ELR (cell line): ENCODE measurements around the gene AHCYL2.
"Not testable (repeated sequence)": the region's sequence is repeated elsewhere in the genome, so short reads cannot be mapped to it uniquely, and the experiment has no call there.

Source experiments
- DNase-seq: peaks from one replicate; pipeline ENCODE4 v3.0.0-alpha.2; 2015; ENCODE audit warnings: low read depth

AHCYL2 gene

DNA sequence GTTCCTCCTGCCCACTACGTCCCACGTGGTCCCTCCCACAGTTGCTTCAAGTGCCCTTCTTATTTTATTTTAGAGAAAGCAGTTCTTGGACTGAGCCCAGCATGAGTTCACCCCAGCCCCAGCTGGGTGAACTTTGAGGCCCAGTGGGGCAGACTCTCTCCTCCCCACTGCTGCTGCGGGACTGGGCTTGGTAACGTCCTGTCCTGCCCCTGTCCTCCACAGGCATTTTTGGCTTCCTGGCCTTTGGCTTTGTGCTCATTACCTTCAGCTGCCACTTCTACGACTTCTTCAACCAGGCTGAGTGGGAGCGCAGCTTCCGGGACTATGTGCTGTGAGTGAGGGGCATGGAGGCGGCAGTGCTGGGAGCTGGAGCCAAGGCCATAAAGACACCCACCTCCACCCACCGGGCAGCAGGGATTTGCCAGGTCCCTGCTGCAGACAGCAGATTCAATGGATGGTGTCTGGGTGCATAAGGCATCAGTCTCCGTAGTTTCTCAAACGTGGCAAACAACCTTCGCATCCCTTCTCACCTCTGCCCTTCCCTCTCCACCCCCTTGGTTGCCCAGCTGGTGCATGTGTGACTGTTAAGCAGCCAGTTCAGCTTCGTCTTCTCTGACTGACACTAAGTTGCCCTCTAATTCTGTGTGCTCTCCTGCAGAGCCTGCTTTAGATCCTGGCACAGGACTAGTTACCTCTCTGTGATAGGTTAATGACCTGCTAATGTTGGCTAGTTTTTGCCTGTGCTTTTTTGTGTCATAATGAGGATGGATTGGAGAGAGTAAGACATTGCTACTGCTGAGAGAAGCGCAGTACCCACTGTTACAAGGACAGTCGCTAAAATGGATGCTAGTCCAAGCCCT lies 15.5 kb upstream of the AHCYL2 start:
- no peak for DNase-seq

DNA sequence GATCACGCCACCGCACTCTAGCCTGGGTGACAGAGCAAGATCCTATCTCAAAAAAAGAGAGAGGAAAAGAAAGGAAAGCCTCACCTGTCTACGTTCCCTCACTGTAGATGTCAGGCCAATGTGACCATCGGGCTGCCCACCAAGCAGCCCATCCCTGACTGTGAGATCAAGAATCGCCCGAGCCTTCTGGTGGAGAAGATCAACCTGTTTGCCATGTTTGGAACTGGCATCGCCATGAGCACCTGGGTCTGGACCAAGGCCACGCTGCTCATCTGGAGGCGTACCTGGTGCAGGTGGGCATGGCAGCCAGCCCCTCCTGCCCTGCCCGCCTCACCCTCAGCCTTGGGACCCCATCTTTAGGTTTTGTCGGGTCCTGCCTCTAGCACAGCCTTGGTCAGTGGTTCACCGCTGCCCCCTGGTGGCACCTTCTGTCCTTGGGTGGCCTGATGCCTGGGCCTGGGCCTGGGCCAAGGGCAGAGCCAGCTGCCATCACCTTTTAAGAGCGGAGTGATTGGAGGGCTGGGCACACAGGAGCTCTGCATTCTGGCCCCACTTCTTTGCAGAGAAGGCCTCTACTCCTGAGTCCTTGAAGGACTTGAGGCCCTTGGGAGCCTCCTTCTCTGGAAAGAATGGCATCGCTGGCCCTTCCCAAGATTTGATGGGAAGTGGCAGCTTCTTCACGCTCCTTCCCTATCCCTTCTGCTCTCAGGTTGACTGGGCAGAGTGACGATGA lies 14.4 kb upstream of the AHCYL2 start:
- DNase-seq: peak; percentile 61

DNA sequence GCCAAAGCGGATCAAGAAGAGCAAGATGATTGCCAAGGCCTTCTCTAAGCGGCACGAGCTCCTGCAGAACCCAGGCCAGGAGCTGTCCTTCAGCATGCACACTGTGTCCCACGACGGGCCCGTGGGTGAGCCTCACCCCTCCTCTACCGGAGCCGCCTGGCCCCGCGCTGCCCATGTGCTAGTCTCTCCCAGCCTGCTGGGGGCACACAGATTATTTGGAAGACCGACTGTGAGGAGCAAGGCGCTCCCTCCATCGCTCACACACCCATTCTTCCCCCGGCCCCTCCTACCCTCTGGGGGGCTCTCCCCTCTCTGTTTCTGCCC lies 13.9 kb upstream of the AHCYL2 start:
- no peak for DNase-seq

DNA sequence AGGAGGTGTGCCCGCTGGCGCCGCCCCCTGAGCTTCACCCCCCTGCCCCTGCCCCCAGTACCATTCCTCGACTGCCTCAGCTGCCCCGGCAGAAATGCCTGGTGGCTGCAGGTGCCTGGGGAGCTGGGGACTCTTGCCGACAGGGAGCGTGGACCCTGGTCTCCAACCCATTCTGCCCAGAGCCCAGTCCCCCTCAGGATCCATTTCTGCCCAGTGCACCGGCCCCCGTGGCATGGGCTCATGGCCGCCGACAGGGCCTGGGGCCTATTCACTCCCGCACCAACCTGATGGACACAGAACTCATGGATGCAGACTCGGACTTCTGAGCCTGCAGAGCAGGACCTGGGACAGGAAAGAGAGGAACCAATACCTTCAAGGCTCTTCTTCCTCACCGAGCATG lies 12.7 kb upstream of the AHCYL2 start:
- DNase-seq: no peak

DNA sequence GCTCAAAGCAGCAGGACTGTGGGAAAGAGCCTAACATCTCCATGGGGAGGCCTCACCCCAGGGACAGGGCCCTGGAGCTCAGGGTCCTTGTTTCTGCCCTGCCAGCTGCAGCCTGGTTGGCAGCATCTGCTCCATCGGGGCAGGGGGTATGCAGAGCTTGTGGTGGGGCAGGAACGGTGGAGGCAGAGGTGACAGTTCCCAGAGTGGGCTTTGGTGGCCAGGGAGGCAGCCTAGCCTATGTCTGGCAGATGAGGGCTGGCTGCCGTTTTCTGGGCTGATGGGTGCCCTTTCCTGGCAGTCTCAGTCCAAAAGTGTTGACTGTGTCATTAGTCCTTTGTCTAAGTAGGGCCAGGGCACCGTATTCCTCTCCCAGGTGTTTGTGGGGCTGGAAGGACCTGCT lies 12.2 kb upstream of the AHCYL2 start:
- no peak for DNase-seq

DNA sequence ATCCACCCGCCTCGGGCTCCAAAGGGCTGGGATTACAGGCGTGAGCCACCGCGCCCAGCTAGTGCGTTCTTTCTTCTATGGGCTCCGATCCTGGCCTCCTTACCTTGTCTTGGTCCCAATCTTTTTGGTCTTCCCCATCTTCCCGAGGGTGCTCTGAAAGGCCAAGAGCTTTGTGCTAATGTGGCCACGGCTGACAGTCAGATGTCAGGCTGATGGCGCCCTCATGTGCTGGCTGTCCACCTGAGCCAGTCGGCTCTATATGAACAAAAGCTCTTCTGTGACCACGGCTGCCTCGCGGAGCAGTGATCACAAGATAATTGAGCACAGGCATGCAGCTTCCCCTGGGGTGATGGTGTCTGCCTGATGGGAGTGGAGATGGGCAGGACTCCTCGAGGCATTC lies 11.0 kb upstream of the AHCYL2 start:
- peak; percentile 20 for DNase-seq

DNA sequence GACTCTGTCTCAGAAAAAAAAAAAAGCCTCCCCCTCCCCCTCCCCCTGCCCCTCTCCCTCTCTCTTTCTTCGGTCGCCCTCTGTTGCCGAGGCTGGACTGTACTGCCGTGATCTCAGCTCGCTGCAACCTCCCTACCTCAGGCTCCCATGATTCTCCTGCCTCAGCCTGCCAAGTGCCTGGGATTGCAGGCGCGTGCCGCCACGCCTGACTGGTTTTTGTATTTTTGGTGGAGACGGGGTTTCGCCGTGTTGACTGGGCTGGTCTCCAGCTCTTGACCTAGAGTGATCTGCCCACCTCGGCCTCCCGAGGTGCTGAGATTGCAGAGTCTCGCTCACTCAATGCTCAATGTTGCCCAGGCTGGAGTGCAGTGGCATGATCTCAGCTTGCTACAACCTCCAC lies 9.1 kb upstream of the AHCYL2 start:
- DNase-seq: not testable (repeated sequence)

DNA sequence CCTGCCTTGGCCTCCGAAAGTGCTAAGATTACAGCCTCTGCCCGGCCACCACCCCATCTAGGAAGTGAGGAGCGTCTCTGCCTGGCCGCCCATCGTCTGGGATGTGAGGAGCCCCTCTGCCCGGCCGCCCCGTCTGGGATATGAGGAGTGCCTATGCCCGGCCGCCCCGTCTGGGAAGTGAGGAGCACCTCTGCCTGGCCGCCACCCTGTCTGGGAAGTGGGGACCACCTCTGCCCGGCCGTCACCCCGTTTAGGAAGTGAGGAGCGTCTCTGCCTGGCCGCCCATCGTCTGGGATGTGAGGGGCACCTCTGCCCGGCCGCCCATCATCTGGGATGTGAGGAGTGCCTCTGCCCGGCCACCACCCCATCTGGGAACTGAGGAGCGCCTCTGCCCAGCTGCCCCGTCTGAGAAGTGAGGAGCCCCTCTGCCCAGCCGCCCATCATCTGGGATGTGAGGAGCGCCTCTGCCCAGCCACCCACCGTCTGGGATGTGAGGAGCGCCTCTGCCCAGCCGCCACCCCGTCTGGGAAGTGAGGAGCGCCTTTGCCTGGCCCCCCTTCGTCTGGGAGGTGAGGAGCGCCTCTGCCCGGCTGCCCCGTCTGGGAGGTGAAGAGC lies 8.6 kb upstream of the AHCYL2 start:
- DNase-seq: not testable (repeated sequence)

DNA sequence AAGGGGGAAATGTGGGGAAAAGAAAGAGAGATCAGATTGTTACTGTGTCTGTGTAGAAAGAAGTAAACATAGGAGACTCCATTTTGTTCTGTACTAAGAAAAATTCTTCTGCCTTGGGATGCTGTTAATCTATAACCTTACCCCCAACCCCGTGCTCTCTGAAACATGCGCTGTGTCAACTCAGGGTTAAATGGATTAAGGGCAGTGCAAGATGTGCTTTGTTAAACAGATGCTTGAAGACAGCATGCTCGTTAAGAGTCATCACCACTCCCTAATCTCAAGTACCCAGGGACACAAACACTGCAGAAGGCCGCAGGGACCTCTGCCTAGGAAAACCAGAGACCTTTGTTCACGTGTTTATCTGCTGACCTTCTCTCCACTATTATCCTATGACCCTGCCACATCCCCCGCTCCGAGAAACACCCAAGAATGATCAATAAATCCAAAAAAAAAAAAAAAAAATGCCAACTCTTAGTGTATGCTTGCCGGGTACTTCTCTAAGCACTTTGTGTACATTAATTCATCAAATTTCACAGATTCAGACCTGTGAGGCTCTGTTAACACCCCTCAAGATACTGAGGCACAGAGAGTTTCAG lies 7.9 kb upstream of the AHCYL2 start:
- DNase-seq: not testable (repeated sequence)

DNA sequence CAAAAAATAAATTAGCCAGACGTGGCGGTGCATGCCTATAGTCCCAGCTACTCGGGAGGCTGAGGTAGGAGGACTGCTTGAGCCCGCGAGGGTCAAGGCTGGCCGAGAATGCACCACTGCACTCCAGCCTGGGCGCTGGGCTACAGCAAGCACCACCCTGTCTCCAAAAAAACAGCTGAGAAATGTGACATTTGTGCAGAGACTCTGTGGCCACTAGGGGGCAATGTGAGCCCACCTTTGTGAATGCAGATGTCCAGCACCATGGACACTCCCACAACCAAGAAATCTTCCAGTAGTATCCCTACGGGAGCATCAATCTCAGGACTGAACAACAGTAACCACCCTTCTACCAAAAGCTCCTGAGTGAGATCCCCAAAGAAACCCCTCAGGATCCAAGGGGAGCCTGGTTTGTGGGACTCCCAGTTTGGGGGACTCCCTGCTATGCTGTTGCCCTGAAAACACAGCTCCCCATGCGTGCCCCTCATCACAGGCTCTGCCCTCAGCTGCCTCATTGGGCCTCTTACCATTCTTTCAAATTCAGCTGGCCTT lies 6.2 kb upstream of the AHCYL2 start:
- DNase-seq: peak; percentile 83

DNA sequence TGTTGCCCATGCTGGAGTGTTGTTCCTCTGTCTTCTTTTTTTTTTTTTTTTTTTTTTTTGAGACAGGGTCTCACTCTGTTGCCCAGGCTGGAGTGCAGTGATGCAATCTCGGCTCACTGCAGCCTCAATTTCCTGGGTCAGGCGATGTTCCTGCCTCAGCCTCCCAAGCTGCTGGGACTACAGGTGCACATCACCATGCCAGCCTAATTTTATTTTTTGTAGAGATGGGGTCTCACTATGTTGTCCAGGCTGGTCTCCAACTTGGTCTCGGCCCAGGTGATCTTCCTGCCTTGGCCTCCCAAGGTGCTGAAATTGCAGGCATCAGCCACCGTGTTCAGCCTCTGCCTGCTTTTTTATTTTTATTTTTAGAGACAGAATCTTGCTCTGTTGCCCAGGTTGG lies 5.7 kb upstream of the AHCYL2 start:
- not testable (repeated sequence) for DNase-seq

DNA sequence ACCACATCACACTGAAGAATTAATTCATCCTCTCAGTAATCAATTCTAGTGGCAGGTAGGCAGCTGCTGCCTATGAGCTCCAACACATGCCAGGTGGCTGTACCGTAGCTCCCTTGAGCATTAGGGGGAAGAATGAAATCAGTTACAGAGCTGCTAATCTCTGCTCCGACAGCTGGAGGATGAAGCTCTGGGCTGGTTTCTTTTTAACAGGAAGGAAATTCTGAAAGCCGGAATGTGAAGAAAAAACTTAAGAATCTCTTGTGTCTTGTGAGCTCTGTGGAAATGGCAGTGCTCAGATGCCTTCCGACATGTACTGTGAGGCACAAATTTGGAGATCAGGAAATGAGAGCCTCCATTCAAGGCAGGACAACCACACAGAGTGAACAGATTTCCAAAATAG lies 2.8 kb upstream of the AHCYL2 start:
- DNase-seq: no peak

DNA sequence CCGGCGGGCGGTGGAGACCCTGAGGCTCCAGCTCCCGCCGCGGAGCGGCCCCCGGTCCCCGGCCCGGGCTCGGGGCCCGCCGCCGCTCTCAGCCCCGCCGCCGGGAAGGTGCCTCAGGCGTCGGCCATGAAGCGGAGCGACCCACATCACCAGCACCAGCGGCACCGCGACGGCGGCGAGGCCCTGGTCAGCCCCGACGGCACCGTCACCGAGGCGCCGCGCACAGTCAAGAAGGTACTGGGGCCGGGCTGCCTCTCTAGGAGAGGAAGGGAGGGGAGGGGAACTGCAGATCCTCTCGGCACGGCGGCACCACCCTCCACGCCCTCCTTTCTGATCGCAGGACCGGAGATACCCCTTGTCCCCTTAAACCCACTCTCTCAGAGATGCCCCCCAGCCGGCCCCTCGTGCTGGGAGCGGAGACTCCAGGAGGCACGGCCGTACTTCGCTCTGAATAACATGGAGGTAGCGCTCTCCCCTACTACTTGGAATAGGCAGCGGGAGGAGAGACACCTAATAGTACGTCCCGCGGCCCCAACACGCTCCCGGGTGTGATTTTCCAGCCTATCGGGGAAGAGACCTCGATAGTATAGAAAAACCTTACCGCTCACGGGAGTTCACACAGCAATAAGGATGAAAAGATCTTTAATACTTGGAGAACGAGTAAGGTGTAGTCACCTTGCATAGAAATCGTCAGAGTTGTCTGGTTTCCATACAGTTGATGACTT lies 538 bp downstream of the AHCYL2 start:
- peak; percentile 60 for DNase-seq

DNA sequence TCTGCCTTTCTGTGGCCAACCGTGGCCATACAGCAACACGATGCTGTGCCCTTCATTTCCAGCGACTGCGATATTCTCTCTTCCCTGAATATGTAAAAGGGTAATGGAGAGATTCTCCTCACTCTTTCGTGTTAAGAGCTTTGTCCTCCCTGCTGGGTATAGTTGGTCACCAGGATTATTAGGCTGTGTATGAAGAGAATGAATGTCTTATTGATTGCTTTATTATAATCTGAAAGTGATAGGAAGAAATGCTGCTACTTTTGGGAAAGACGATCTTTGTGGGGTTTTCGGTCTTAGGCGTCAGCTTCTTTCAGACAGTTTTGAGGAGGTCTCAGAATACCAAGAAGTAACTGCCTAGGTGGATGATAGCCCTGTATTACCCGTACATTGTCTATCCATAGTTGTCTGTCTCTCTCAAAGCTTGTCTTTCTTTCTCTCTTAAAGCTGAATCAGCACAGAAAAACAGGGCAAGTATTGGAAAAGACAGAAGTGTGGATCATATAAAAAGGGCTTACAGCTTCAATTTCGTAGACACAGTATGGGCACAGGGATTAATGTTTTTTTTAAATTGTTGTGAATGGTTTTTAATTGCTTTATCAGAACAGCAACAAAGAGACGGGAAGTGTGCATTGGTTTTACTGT lies 1.2 kb downstream of the AHCYL2 start:
- no peak for DNase-seq

DNA sequence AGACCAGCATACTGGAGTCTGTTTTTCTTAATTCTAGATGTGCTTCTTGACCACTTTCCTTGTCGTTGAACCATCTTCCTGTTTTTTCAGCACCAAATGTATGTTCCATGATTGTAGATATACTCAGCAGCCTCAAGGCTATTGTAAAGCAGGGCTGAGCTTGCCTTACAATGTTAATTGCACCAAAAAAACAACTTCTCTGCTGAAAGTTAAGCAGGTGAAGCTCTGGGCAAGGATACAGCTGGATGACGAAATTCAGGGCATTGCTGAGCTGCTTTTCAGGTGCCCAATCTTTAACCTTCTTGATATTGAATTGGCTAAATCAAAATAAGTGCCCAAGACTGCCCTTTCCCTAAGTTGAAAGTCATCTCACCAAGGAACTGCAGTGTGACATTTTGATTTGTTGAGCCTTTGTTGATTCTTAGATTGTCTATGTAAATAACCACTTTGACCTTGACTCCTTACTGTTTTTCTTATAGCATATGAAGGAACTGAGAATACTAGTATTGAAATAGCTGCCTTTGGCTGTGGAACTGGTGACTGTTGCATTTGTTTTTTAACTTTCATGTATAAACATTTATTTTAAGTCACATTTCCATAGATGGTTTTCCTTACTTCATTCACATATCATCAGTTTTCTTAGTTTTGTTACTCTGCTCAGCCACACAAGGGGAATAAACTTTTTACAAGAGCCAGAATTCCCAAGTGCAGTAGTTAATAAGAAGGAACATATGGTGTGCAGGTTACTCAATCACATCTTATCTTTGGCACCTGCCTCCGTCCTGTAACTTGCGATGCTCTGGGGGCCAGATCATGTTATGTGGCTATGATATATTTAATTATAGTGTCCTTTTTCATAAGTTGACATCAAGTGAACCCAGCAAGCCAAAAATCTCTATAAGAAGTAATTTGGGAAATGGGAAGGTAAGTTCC lies 3.1 kb downstream of the AHCYL2 start:
- no peak for DNase-seq

DNA sequence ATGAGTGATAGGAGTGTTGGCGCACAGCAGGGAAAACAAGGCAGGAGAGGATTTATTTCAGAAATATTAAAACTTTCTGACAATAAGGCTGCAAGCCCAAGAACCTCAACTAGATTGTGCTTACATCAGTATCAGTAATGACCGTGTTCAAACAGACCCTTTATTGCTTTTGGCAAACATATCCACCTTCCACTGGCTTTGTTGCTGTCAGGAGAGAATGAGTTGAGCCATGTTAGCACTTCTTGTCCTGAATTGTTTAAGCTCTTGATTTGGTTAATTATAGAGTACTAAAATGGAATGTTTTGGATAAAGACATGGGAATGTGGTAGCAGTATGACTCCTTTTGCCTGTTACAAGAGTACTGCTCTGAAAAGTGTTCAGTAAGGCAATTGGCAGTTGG lies 3.8 kb downstream of the AHCYL2 start:
- DNase-seq: no peak

DNA sequence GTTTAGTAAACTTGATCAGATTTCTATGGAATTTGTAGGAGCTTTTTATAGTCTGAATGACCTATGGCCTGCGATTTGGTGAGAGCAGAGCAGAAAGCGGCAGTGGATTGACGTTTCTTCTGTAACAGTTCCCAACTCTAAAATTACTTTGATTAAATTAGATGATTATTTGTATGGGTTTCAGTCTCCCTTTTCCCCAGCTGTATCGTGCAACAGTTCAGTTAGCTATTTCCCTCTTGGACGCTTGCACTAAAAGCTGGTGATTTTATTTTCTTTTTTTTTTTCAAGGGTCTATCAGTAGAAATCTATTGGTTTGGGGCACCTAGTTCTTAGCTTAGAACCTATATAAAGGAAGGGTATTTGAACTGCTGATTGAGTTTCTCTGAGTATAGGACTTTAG lies 6.8 kb downstream of the AHCYL2 start:
- no peak for DNase-seq

DNA sequence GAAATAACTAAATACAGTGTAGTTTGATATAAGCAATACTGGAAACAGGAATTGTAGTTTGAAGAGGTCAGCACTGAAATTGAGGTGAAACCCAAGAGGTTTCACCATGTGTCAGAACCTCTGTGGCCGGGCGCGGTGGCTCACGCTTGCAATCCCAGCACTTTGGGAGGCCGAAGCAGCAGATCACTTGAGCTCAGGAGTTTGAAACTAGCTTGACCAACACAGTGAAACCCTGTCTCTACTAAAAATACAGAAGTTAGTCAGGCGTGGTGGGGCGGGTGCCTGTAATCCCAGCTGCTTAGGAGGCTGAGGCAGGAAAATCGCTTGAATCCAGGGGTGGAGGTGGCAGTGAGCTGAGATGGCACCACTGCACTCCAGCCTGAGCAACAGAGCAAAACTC lies 13.7 kb downstream of the AHCYL2 start:
- no peak for DNase-seq

DNA sequence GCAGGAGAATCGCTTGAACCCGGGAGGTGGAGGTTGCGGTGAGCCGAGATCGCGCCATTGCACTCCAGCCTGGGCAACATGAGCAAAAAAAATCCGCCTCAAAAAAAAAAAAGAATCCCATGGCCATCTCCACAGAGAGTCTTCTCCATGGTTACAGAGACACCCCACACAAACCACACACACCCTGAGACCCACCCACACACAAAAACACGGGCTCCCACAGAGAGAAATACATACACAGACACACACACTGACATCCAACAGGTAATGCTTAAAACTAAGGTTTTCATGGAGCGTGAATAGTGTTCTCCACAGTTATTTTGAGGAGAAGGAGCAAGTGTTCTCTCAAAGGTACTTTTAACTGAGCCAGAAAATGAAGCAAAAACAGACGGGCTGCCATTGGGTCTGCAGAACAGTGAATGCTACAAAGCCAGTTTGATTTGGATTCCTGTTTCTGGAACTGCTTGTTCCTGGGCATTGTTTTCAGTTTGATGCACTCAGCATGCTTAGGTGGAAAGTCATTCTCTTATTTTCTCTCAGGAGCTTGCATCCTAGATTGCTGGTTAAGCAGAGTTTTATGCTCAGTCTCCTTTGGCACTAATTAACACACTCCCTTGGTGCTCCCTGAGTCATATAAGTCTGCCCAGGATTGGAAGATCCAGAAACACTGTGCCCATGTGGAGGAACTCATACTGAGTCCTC lies 15.4 kb downstream of the AHCYL2 start:
- DNase-seq: no peak

DNA sequence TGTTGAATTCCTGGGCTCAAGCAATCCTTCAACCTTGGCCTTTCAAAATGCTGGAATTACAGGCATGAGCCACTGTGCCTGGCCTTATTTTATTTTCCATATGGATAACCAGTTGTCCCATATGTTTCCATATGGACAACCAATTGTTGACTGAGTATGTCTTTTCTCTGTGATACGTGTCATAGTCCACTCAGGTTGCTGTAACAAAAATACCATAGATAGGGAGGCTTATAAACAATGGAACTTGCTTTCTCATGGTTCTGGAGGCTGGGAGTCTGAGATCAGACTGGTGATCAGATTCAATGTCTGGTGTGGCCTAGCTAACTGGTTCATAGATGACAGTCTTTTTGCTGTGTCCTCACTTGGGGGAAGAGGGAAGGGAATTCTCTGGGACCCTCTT lies 19.4 kb downstream of the AHCYL2 start:
- DNase-seq: no peak
